Nephron (organoid): ENCODE measurements around the gene ARID3B.
"Not testable (repeated sequence)": the region's sequence is repeated elsewhere in the genome, so short reads cannot be mapped to it uniquely, and the experiment has no call there.

Experiments
- H3K27ac Mint-ChIP-seq, 3 experiments: 2 replicates each; pipeline ENCODE4 v1.8.0; 2020; ENCODE audit warnings: mixed read lengths in 3 of 3, mild to moderate bottlenecking in 2 of 3, moderate library complexity in 1 of 3
- H3K27me3 Mint-ChIP-seq: 2 replicates; pipeline ENCODE4 v1.8.0; 2021; ENCODE audit warnings: low read depth, mild to moderate bottlenecking, moderate library complexity, mixed read lengths
- H3K36me3 Mint-ChIP-seq: 2 replicates; pipeline ENCODE4 v1.8.0; 2020; ENCODE audit warnings: low read depth, mixed read lengths
- H3K4me1 Mint-ChIP-seq: 2 replicates; pipeline ENCODE4 v1.8.0; 2020; ENCODE audit warnings: mixed read lengths
- H3K4me3 Mint-ChIP-seq, 3 experiments: 2 replicates each; pipeline ENCODE4 v1.8.0; 2020; ENCODE audit warnings: mild to moderate bottlenecking in 3 of 3, mixed read lengths in 3 of 3, moderate library complexity in 2 of 3
- H3K9me3 Mint-ChIP-seq: 2 replicates; pipeline ENCODE4 v1.8.0; 2020; ENCODE audit warnings: mixed read lengths
- TF ChIP-seq, protein P1 (sequence below), 3 experiments: fragments of 200-600 bp; sonication (generic); IDR thresholded peaks; one replicate each; pipeline ENCODE4 v1.5.0; 2021; ENCODE audit warnings: antibody characterized with exemption in 3 of 3; ENCODE audit not compliant: unreplicated experiment in 3 of 3

Gene ARID3B

DNA sequence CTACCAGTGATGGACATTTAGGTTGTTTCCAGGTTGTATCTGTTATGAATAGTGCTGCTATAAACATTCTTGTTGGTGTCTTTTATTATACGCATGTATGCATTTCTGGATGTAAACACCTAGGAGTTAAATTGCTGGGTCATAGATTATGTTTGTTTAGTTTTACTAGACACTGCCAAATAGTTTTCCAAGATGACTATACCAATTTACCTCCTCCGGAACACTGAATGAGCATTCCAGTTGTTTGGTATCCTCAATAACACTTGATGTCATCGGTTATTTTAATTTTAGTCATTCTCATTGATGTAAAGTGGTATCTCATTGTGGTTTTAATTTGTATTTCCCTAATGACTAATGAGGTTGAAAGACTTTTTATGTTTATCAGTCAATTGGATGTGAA lies 36.6 kb upstream of the ARID3B start:
- Mint-ChIP-seq H3K27me3 (no peaks in the 10 kb centered on the region), H3K27ac (no peak overlapping the region), H3K4me1 (no peaks in the 10 kb centered on the region), H3K4me3 (no peak overlapping the region), H3K36me3 (peaks cover 22% of the 10 kb centered on the region), H3K9me3 (no peaks in the 10 kb centered on the region)
- TF ChIP-seq, protein P1, sequence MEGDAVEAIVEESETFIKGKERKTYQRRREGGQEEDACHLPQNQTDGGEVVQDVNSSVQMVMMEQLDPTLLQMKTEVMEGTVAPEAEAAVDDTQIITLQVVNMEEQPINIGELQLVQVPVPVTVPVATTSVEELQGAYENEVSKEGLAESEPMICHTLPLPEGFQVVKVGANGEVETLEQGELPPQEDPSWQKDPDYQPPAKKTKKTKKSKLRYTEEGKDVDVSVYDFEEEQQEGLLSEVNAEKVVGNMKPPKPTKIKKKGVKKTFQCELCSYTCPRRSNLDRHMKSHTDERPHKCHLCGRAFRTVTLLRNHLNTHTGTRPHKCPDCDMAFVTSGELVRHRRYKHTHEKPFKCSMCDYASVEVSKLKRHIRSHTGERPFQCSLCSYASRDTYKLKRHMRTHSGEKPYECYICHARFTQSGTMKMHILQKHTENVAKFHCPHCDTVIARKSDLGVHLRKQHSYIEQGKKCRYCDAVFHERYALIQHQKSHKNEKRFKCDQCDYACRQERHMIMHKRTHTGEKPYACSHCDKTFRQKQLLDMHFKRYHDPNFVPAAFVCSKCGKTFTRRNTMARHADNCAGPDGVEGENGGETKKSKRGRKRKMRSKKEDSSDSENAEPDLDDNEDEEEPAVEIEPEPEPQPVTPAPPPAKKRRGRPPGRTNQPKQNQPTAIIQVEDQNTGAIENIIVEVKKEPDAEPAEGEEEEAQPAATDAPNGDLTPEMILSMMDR (IDR thresholded peaks at IDR 0.05; ENCODE audit: unreplicated experiment in 3 of 3) = no peak

DNA sequence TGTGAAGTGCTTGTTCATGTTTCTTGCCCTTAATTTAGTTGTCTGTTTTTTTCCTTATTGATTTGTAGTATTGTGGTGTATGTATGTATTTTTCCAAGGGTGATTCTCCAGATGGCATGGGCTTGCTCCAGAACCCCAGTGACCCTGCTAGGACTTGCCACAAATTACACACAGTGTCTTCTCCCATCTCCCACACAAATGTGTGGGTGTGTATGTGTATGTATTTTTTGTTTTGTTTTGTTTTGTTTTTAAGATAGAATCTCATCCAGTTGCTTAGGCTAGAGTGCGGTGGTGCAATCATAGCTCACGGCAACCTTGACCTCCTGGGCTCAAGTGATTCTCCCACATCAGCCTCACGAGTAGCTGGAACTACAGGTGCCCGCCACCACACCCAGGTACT lies 36.2 kb upstream of the ARID3B start:
- Mint-ChIP-seq H3K36me3 (peaks cover 22% of the 10 kb centered on the region), H3K27ac (no peak overlapping the region), H3K4me1 (no peaks in the 10 kb centered on the region)

DNA sequence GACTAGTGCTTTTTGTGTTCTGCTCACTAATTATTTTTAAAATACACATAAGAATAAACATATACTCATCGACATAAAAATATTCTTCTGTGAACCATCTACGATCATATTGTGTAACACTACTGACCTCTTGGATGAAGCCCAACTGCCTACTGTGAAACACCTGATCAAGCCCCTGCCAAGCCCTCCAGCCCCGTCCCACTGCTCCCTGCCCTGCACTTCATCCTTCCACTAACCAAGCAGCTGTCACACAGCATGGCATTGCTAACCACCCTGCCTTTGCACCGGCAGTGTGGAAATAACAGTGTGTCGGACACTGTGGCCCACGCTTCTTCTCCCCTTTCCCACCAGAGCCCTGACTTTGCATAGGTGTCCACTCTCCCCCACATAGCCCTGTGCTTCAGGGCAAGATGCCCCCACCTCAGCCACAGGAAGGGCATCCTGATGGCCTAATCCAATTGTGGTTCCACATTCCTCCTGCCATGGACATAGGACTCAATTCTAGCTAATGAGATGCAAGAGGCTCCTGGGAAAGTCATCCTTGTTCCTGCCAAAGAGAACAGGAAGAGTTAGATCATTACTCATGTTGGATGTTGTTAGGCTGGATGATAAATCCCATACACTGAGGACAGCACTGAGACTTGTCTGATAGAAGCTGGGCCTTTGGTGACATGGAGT lies 35.0 kb upstream of the ARID3B start:
- Mint-ChIP-seq H3K27me3 (no peaks in the 10 kb centered on the region), H3K27ac (no peak overlapping the region), H3K36me3 (peaks cover 22% of the 10 kb centered on the region), H3K9me3 (no peaks in the 10 kb centered on the region), H3K4me3 (no peak overlapping the region), H3K4me1 (no peaks in the 10 kb centered on the region)
- TF ChIP-seq, protein P1 (IDR thresholded peaks at IDR 0.05; ENCODE audit: unreplicated experiment in 3 of 3) = no peak

More for the DNA sequence above, 36.2 kb upstream of the ARID3B start:
- Mint-ChIP-seq H3K27me3 (no peaks in the 10 kb centered on the region), H3K9me3 (no peaks in the 10 kb centered on the region), H3K4me3 (no peak overlapping the region)
- TF ChIP-seq, protein P1 (IDR thresholded peaks at IDR 0.05; ENCODE audit: unreplicated experiment in 3 of 3) = no peak

DNA sequence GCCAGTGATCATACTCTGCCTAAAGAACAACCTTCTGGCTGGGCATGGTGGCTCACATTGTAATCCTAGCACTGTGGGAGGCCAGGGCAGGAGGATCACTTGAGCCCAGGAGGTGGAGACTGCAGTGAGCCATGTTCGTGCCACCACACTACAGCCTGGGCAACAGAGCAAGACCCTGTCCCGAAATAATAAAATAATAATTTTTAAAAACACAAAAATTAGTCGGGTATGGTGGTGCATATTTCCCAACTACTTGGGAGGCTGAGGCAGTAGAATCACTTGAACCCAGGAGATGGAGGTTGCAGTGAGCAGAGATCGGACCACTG lies 34.5 kb upstream of the ARID3B start:
- H3K9me3 Mint-ChIP-seq = no peaks in the 10 kb centered on the region
- no peak overlapping the region for H3K27ac Mint-ChIP-seq
- TF ChIP-seq, protein P1 (IDR thresholded peaks at IDR 0.05; ENCODE audit: unreplicated experiment in 3 of 3) = no peak
- no peak overlapping the region for H3K4me3 Mint-ChIP-seq
- peaks cover 22% of the 10 kb centered on the region for H3K36me3 Mint-ChIP-seq
- no peaks in the 10 kb centered on the region for H3K4me1 Mint-ChIP-seq
- no peaks in the 10 kb centered on the region for H3K27me3 Mint-ChIP-seq

DNA sequence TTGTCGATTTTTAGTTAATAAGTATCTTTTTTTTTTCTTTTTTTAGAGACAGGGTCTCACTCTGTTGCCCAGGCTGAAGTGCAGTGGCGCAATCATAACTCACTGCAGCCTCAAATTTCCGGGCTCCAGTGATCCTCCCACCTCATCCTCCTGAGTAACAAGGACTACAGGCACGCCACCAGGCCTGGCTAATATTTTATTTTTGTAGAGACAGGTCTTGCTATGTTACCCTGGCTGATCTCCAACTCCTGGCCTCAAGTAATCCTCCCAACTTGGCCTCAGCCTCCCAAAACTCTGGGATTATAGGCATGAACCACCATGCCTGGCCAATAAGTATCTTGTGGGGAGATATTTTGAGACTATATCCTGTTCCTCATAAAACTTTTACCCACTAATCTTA lies 29.4 kb upstream of the ARID3B start:
- Mint-ChIP-seq H3K4me1 (no peaks in the 10 kb centered on the region), H3K4me3 (no peak overlapping the region), H3K27ac (no peak overlapping the region), H3K9me3 (no peaks in the 10 kb centered on the region), H3K27me3 (peaks cover 4% of the 10 kb centered on the region), H3K36me3 (no peaks in the 10 kb centered on the region)
- TF ChIP-seq, protein P1 (IDR thresholded peaks at IDR 0.05; ENCODE audit: unreplicated experiment in 3 of 3) = no peak

DNA sequence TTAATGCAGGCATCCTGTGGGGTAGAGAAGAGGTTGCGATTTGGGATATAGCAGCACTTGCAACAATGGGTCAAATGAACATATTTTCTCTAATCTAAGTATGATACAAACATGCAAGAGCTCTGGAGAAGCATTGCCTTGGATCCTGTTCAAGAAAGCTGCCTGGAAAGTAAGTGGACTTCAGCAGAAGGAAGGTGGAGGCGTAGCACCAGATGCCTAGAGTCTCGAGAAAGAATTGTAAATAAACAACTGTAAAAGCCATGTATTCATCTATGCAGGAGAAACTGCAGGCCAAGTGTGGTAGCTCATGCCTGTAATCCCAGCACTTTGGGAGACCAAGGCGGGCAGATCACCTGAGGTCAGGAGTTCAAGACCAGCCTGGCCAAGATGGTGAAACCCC lies 27.0 kb upstream of the ARID3B start:
- H3K4me3 Mint-ChIP-seq, H3K27ac Mint-ChIP-seq, H3K4me1 Mint-ChIP-seq, H3K9me3 Mint-ChIP-seq, H3K27me3 Mint-ChIP-seq, H3K36me3 Mint-ChIP-seq: not testable (repeated sequence)
